K562 (cell line): ENCODE measurements around the gene HNRNPF. TPM values are rescaled to one million over a fixed set of nuclear protein-coding genes. Genes with fewer than 3 reads are reported as not detected.

Source experiments
- ARID3A ChIP-seq: IDR thresholded peaks from 2 replicates; pipeline ENCODE4 v1.6.1; 2012; ENCODE audit warnings: low read depth, low read length, improper control_type of control experiment, borderline replicate concordance
- DACH1 ChIP-seq: fragments of 450-650 bp; IDR thresholded peaks from 2 replicates; pipeline ENCODE4 v1.6.1; 2018; ENCODE audit not compliant: partially characterized antibody
- DEAF1 ChIP-seq: fragments of 450-650 bp; formaldehyde crosslinking; IDR thresholded peaks from 2 replicates; pipeline ENCODE4 v1.4.0; 2020; ENCODE audit warnings: mild to moderate bottlenecking, moderate library complexity
- EP300 ChIP-seq: IDR thresholded peaks from 2 replicates; pipeline ENCODE4 v1.6.1; 2012; ENCODE audit warnings: low read length, improper control_type of control experiment
- ESRRA ChIP-seq: fragments of 450-650 bp; IDR thresholded peaks from 2 replicates; pipeline ENCODE4 v1.6.1; 2014; ENCODE audit warnings: low read depth, mild to moderate bottlenecking, moderate library complexity, borderline replicate concordance
- FOXA1 ChIP-seq: fragments of 450-650 bp; IDR thresholded peaks from 2 replicates; pipeline ENCODE4 v1.6.1; 2016; ENCODE audit warnings: mild to moderate bottlenecking, borderline replicate concordance
- IRF2 ChIP-seq: sonication (generic); formaldehyde crosslinking; IDR thresholded peaks from 2 replicates; pipeline ENCODE4 v1.8.1; 2022; ENCODE audit warnings: mild to moderate bottlenecking, missing genetic modification reagents
- MAFG ChIP-seq: fragments of 450-650 bp; conservative IDR thresholded peaks from 2 replicates; pipeline ENCODE4 v1.6.1; 2016; ENCODE audit warnings: missing genetic modification characterization, missing compliant biosample characterization
- MXD1 ChIP-seq: fragments of 250-450 bp; sonication (Bioruptor Pico); IDR thresholded peaks from 2 replicates; pipeline ENCODE4 v1.8.0; 2021; ENCODE audit warnings: borderline replicate concordance, mild to moderate bottlenecking, moderate library complexity; ENCODE audit not compliant: poor library complexity, severe bottlenecking
- NRF1 ChIP-seq, 2 experiments: fragments of 450-650 bp; IDR thresholded peaks in 1 of 2; conservative IDR thresholded peaks in 1 of 2; 2 replicates each; pipeline ENCODE4 v1.6.1; 2014; ENCODE audit warnings: mild to moderate bottlenecking in 2 of 2
- PREB ChIP-seq: sonication (generic); formaldehyde crosslinking; IDR thresholded peaks from 2 replicates; pipeline ENCODE4 v1.8.1; 2023; ENCODE audit warnings: mild to moderate bottlenecking, missing genetic modification reagents
- RAD21 ChIP-seq, 2 experiments: fragments of 250-450 bp in 1 of 2; fragments of 450-650 bp in 1 of 2; sonication (Bioruptor Pico) in 1 of 2; formaldehyde crosslinking in 1 of 2; IDR thresholded peaks in 1 of 2; conservative IDR thresholded peaks in 1 of 2; 2 replicates each; pipeline versions ENCODE4 v1.4.0 to v1.8.0; 2020 to 2022; ENCODE audit warnings: mild to moderate bottlenecking in 2 of 2, moderate library complexity in 1 of 2
- RNF2 ChIP-seq: sonication (generic); IDR thresholded peaks from 2 replicates; pipeline ENCODE4 v1.6.1; 2016
- SIN3A ChIP-seq, 2 experiments: fragments of 150-350 bp in 1 of 2; IDR thresholded peaks; 2 replicates each; pipeline ENCODE4 v1.6.1; 2011 to 2016; ENCODE audit warnings: borderline replicate concordance in 2 of 2, low read depth in 2 of 2, low read length in 2 of 2, mild to moderate bottlenecking in 2 of 2, moderate library complexity in 2 of 2; ENCODE audit not compliant: control insufficient read depth in 1 of 2
- SRSF7 ChIP-seq: fragments of 200-400 bp; formaldehyde crosslinking; optimal IDR thresholded peaks from 2 replicates; pipeline ENCODE3; 2017; ENCODE audit warnings: mild to moderate bottlenecking, low read depth, low read length
- TCFL5 ChIP-seq: fragments of 250-450 bp; sonication (Bioruptor Pico); conservative IDR thresholded peaks from 2 replicates; pipeline ENCODE4 v1.6.1; 2021; ENCODE audit warnings: mild to moderate bottlenecking, moderate library complexity, matching md5 sums
- ZBTB34 ChIP-seq: fragments of 250-450 bp; sonication (Bioruptor Pico); IDR thresholded peaks from 2 replicates; pipeline ENCODE4 v1.8.0; 2021; ENCODE audit warnings: mild to moderate bottlenecking, moderate library complexity
- ZNF431 ChIP-seq: sonication (generic); formaldehyde crosslinking; IDR thresholded peaks from 2 replicates; pipeline ENCODE4 v1.8.0; 2022; ENCODE audit warnings: mild to moderate bottlenecking, missing genetic modification reagents
- ZNF436 ChIP-seq: fragments of 250-450, 450-650 bp; sonication (Bioruptor Pico); formaldehyde crosslinking; IDR thresholded peaks from 2 replicates; pipeline ENCODE4 v1.7.0; 2020; ENCODE audit warnings: mild to moderate bottlenecking
- ZNF707 ChIP-seq: fragments of 250-450 bp; sonication (Bioruptor Pico); conservative IDR thresholded peaks from 2 replicates; pipeline ENCODE4 v1.8.0; 2022; ENCODE audit warnings: inconsistent platforms, mild to moderate bottlenecking, moderate library complexity
- ZNF830 ChIP-seq: fragments of 250-450 bp; sonication (Bioruptor Pico); IDR thresholded peaks from 2 replicates; pipeline ENCODE4 v1.5.0; 2021; ENCODE audit warnings: mild to moderate bottlenecking
- polyA plus RNA-seq, 8 experiments: library from polyadenylated mRNA; depleted of rRNA in 4 of 8; stranded (reverse) in 5 of 8; unstranded in 3 of 8; fragments of >200 nt; fragmentation: Nextera tagmentation in 2 of 8; fragmentation: Illumina TruSeq in 1 of 8; extraction: Ambion mirVana in 2 of 8; extraction: Trizol in 1 of 8; gene quantifications; 2 replicates each; pipeline versions ENCODE4 v1.2.1 to v1.2.3, GENCODE V29; 2011 to 2014; ENCODE audit warnings: inconsistent platforms in 1 of 8, missing spikeins in 1 of 8
- total RNA-seq, 7 experiments: library from RNA; depleted of rRNA in 6 of 7; stranded (reverse); fragments of >200 nt in 6 of 7; fragmentation: Illumina TruSeq in 2 of 7; extraction: Trizol in 2 of 7; gene quantifications; 2 replicates each; pipeline versions ENCODE4 v1.2.1 to v1.2.3, GENCODE V29; 2011 to 2021; ENCODE audit warnings: low replicate concordance in 1 of 7

The HNRNPF gene
- total and polyA plus RNA-seq, 9 of the 15 experiments (the other 6 are each of a cell fraction or from before 2014, with no cell fraction given), result 192 to 489 (median 416) TPM

- TF ChIP-seq PREB (CRISPR knock-in tag) (no peak), IRF2 (no peak), ZNF707 (CRISPR knock-in tag) (no peak), NRF1 (conservative IDR thresholded peaks at IDR 0.05 in 1 of 2, IDR thresholded peaks at IDR 0.05 in 1 of 2) (0 out of 4 replicates have a peak, but pooled peaks of 1 of the 2 experiments have one; percentile 11), RAD21 (CRISPR knock-in tag; conservative IDR thresholded peaks at IDR 0.05 in 1 of 2, IDR thresholded peaks at IDR 0.05 in 1 of 2) (peak; percentile 96 to 97), ZBTB34 (CRISPR knock-in tag) (no peak), DEAF1 (peak; percentile 90), MXD1 (CRISPR knock-in tag) (no peak), ZNF431 (CRISPR knock-in tag) (no peak), DACH1 (peak; percentile 59), ARID3A (no peak), SRSF7 (no peak), ZNF436 (CRISPR knock-in tag) (no peak), FOXA1 (no peak), TCFL5 (CRISPR knock-in tag) (no peak), MAFG (no peak), ZNF830 (CRISPR knock-in tag) (no peak), ESRRA (peak; percentile 58; the same call in 1 of the 2 replicates), RNF2 (no peak), EP300 (no peak), SIN3A (IDR thresholded peaks at IDR 0.05; ENCODE audit: borderline replicate concordance in 2 of 2, control insufficient read depth in 1 of 2, low read depth in 2 of 2, low read length in 2 of 2) (no peak)
Observed at GRCh38 chr10:43348511-43349312, 60.3 kb downstream of the HNRNPF start (continued).
